Body of pancreas (tissue), 4 donors: ENCODE results near the gene HNF1A. TPM values are rescaled to one million over a fixed set of nuclear protein-coding genes. Genes with fewer than 3 reads are reported as not detected.

Experiments used
- ATAC-seq: fragments of 150-250 bp; one replicate; pipeline ENCODE4 v1.9.1; 2016
- DNase-seq, 4 donors: peaks; one replicate each; pipeline ENCODE4 v3.0.0-alpha.2; 2019
- H3K27ac ChIP-seq, 4 donors: fragments of 200-600 bp; sonication (generic); 1 replicate in 3 of 4; 2 replicates in 1 of 4; pipeline versions ENCODE4 v1.5.1 to v1.6.1; 2016 to 2019; ENCODE audit warnings: mild to moderate bottlenecking in 1 of 4, mixed read lengths in 1 of 4, moderate library complexity in 1 of 4
- H3K27me3 ChIP-seq, 2 donors: fragments of 200-600 bp; sonication (generic); one replicate each; pipeline ENCODE4 v1.6.0; 2016; ENCODE audit warnings: mild to moderate bottlenecking in 1 of 2
- H3K36me3 ChIP-seq, 2 donors: fragments of 200-600 bp; sonication (generic); replicated peaks in 1 of 2; 2 replicates each; pipeline ENCODE4 v1.5.1; 2016; ENCODE audit warnings: low read depth in 2 of 2; ENCODE audit not compliant: insufficient read depth in 1 of 2
- H3K4me1 ChIP-seq: fragments of 200-600 bp; sonication (generic); one replicate; pipeline ENCODE4 v1.6.0; 2016
- H3K4me3 ChIP-seq, 2 donors: fragments of 200-600 bp; sonication (generic); 1 replicate in 1 of 2; 2 replicates in 1 of 2; pipeline ENCODE4 v1.5.1; 2016 to 2019
- H3K9me3 ChIP-seq, 3 donors: fragments of 200-600 bp; sonication (generic); 1 replicate in 2 of 3; 2 replicates in 1 of 3; pipeline ENCODE4 v1.5.1; 2016
- CTCF ChIP-seq, 7 experiments: fragments of 450-650 bp in 4 of 7; fragments of 200-600 bp in 3 of 7; sonication (generic) in 3 of 7; IDR thresholded peaks; one replicate each; pipeline ENCODE4 v1.5.1; 2016 to 2019; ENCODE audit warnings: antibody characterized with exemption in 7 of 7
- POLR2A ChIP-seq, 3 donors: fragments of 450-650 bp; IDR thresholded peaks; one replicate each; pipeline ENCODE4 v1.6.1; 2016; ENCODE audit warnings: antibody characterized with exemption in 3 of 3, mild to moderate bottlenecking in 2 of 3
- WGBS, 2 donors: methylation state at CpG; one replicate each; pipeline ENCODE4 v1.1.5; 2017; 5-methylcytosine and 5-hydroxymethylcytosine counted together
- intact Hi-C: fragments of 100-400 bp; cut with DNase I; formaldehyde crosslinking; loops from one replicate; pipeline ENCODE4 v1.15.1; 2023
- total RNA-seq, 2 donors: library from RNA; depleted of rRNA; stranded (reverse); fragments of >200 nt; gene quantifications; one replicate each; pipeline ENCODE4 v1.1.0, GENCODE V29; 2016

Gene HNF1A
- total RNA-seq, 2 donors from 2014 or later: 11.9 to 13.2 TPM

- no peak overlapping the region for H3K4me3 ChIP-seq
- peaks cover 9% of the 10 kb centered on the region for H3K4me1 ChIP-seq
- 87 to 95% methylated on average over 2 of the region's 2 CpGs for WGBS, 2 donors
- peaks cover 5 to 10% of the 10 kb centered on the region in 2 donors for H3K36me3 ChIP-seq
- no peak for DNase-seq
- ATAC-seq: no peak
- intact Hi-C loops: no loop called here
- no peak overlapping the region for H3K27ac ChIP-seq
- no peak for TF ChIP-seq CTCF (IDR thresholded peaks at IDR 0.05)
- TF ChIP-seq POLR2A (IDR thresholded peaks at IDR 0.05): no peak
- H3K27me3 ChIP-seq: no peaks in the 10 kb centered on the region
- H3K9me3 ChIP-seq: no peaks in the 10 kb centered on the region
Measured at GRCh38 chr12:120994589-120995337, 16.4 kb downstream of the HNF1A start.

- no peak overlapping the region for H3K4me3 ChIP-seq
- intact Hi-C loops: no loop called here
- H3K27me3 ChIP-seq: no peaks in the 10 kb centered on the region
- peaks cover 15% of the 10 kb centered on the region for H3K4me1 ChIP-seq
- no peak for TF ChIP-seq POLR2A (IDR thresholded peaks at IDR 0.05)
- no peak for TF ChIP-seq CTCF (IDR thresholded peaks at IDR 0.05)
- ATAC-seq: no peak
- H3K36me3 ChIP-seq: peaks cover 5 to 12% of the 10 kb centered on the region in 2 donors
- no peak for DNase-seq
- H3K27ac ChIP-seq: no peak overlapping the region
- no peaks in the 10 kb centered on the region for H3K9me3 ChIP-seq
- WGBS, 2 donors: 91 to 100% methylated on average over 2 to 11 of the region's 11 CpGs
Measured at GRCh38 chr12:120996133-120996746, 17.9 kb downstream of the HNF1A start.

- ATAC-seq (no peak), DNase-seq (no peak)
- peaks cover 15% of the 10 kb centered on the region for H3K4me1 ChIP-seq
- no peaks in the 10 kb centered on the region for H3K27me3 ChIP-seq
- no peaks in the 10 kb centered on the region for H3K9me3 ChIP-seq
- intact Hi-C loops: no loop called here
- H3K4me3 ChIP-seq: no peak overlapping the region
- H3K27ac ChIP-seq: no peak overlapping the region
- TF ChIP-seq POLR2A (IDR thresholded peaks at IDR 0.05): no peak
- TF ChIP-seq CTCF (IDR thresholded peaks at IDR 0.05): no peak
- peaks cover 5 to 16% of the 10 kb centered on the region in 2 donors for H3K36me3 ChIP-seq
- WGBS, 2 donors: 85% methylated on average over 9 of the region's 9 CpGs; no CpG with 5 or more reads in 1 of the 2 donors
Measured at GRCh38 chr12:120997448-120997847, 19.1 kb downstream of the HNF1A start.

- DNase-seq: no peak
- H3K4me3 ChIP-seq: no peak overlapping the region
- intact Hi-C loops: no loop called here
- no peaks in the 10 kb centered on the region for H3K9me3 ChIP-seq
- TF ChIP-seq POLR2A (IDR thresholded peaks at IDR 0.05) (no peak), CTCF (IDR thresholded peaks at IDR 0.05) (no peak)
- peaks cover 15% of the 10 kb centered on the region for H3K4me1 ChIP-seq
- H3K27me3 ChIP-seq: no peaks in the 10 kb centered on the region
- 89 to 96% methylated on average over 3 of the region's 3 CpGs for WGBS, 2 donors
- no peak overlapping the region for H3K27ac ChIP-seq
- no peak for ATAC-seq
- peaks cover 5 to 16% of the 10 kb centered on the region in 2 donors for H3K36me3 ChIP-seq
Measured at GRCh38 chr12:120998435-120998834, 20.1 kb downstream of the HNF1A start.
